Measurements from ENCODE around the gene DNAJC10.

DNAJC10 gene

GRCh38 chr2:182824767-182825158, 108.7 kb downstream of the DNAJC10 start:
- H3K4me1 ChIP-seq (ENCODE audit: control insufficient read depth, insufficient read depth, low read length, poor library complexity, severe bottlenecking) = no peaks in the 10 kb centered on the region
- no peak overlapping the region for H3K27ac ChIP-seq (ENCODE audit: insufficient read depth, low read length, poor library complexity, severe bottlenecking)
- no peaks in the 10 kb centered on the region for H3K9me3 ChIP-seq (ENCODE audit: control insufficient read depth, low read length)
- H3K27me3 ChIP-seq (replicated peaks; ENCODE audit: control insufficient read depth, insufficient read depth, low read length, poor library complexity, severe bottlenecking) = no peaks in the 10 kb centered on the region
- DNase-seq = no peak
- no peaks in the 10 kb centered on the region for H3K36me3 ChIP-seq (ENCODE audit: control insufficient read depth, insufficient read depth, low read length)
- no peak overlapping the region for H3K4me3 ChIP-seq (ENCODE audit: insufficient read depth, low read depth, low read length, poor library complexity, severe bottlenecking)

DNA sequence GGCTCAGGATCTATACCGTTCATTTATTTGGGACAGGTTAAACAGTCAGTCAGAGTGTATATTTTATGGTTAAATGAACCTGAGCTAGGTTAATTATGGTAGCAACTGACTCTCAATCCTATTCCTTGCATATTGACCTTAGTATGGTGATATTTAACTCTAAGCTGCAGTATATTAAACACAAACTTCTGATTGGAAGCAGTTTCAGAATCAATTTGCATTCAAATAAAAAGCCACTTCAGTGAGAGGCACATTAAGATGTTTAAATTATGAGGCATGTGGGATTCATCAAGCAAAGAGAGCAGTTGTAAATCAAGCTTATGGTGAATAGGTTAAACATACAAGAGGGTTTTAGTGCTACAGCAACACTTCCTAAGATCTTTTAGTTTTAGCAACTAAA, 110.0 kb downstream of the DNAJC10 start:
- no peaks in the 10 kb centered on the region for H3K4me1 ChIP-seq (ENCODE audit: control insufficient read depth, insufficient read depth, low read length, poor library complexity, severe bottlenecking)

GRCh38 chr2:182826496-182826895, 110.4 kb downstream of the DNAJC10 start:
- H3K9me3 ChIP-seq (ENCODE audit: control insufficient read depth, low read length) = no peaks in the 10 kb centered on the region
- no peak for DNase-seq
- H3K27ac ChIP-seq (ENCODE audit: insufficient read depth, low read length, poor library complexity, severe bottlenecking) = no peak overlapping the region
- H3K27me3 ChIP-seq (replicated peaks; ENCODE audit: control insufficient read depth, insufficient read depth, low read length, poor library complexity, severe bottlenecking) = no peaks in the 10 kb centered on the region
- no peaks in the 10 kb centered on the region for H3K36me3 ChIP-seq (ENCODE audit: control insufficient read depth, insufficient read depth, low read length)
- H3K4me1 ChIP-seq (ENCODE audit: control insufficient read depth, insufficient read depth, low read length, poor library complexity, severe bottlenecking) = no peaks in the 10 kb centered on the region
- H3K4me3 ChIP-seq (ENCODE audit: insufficient read depth, low read depth, low read length, poor library complexity, severe bottlenecking) = no peak overlapping the region

More for the DNA sequence above, 110.0 kb downstream of the DNAJC10 start:
- Histone ChIP-seq H3K27ac (ENCODE audit: insufficient read depth, low read length, poor library complexity, severe bottlenecking) (no peak overlapping the region), H3K9me3 (ENCODE audit: control insufficient read depth, low read length) (no peaks in the 10 kb centered on the region), H3K36me3 (ENCODE audit: control insufficient read depth, insufficient read depth, low read length) (no peaks in the 10 kb centered on the region), H3K27me3 (replicated peaks; ENCODE audit: control insufficient read depth, insufficient read depth, low read length, poor library complexity, severe bottlenecking) (no peaks in the 10 kb centered on the region), H3K4me3 (ENCODE audit: insufficient read depth, low read depth, low read length, poor library complexity, severe bottlenecking) (no peak overlapping the region)
- DNase-seq = no peak

- H3K27me3 ChIP-seq (replicated peaks; ENCODE audit: control insufficient read depth, insufficient read depth, low read length, poor library complexity, severe bottlenecking) = no peaks in the 10 kb centered on the region
- no peaks in the 10 kb centered on the region for H3K9me3 ChIP-seq (ENCODE audit: control insufficient read depth, low read length)
- DNase-seq = no peak
- H3K4me3 ChIP-seq (ENCODE audit: insufficient read depth, low read depth, low read length, poor library complexity, severe bottlenecking) = no peak overlapping the region
- no peaks in the 10 kb centered on the region for H3K36me3 ChIP-seq (ENCODE audit: control insufficient read depth, insufficient read depth, low read length)
- no peak overlapping the region for H3K27ac ChIP-seq (ENCODE audit: insufficient read depth, low read length, poor library complexity, severe bottlenecking)
- H3K4me1 ChIP-seq (ENCODE audit: control insufficient read depth, insufficient read depth, low read length, poor library complexity, severe bottlenecking) = no peaks in the 10 kb centered on the region
These were observed 111.3 kb downstream of the DNAJC10 start for GRCh38 chr2:182827182-182827879.

GRCh38 chr2:182831101-182831500, 115.0 kb downstream of the DNAJC10 start:
- H3K4me1 ChIP-seq (ENCODE audit: control insufficient read depth, insufficient read depth, low read length, poor library complexity, severe bottlenecking) = no peaks in the 10 kb centered on the region
- DNase-seq = no peak

GRCh38 chr2:182831921-182832320, 115.9 kb downstream of the DNAJC10 start:
- Histone ChIP-seq H3K27me3 (replicated peaks; ENCODE audit: control insufficient read depth, insufficient read depth, low read length, poor library complexity, severe bottlenecking) (no peaks in the 10 kb centered on the region), H3K4me3 (ENCODE audit: insufficient read depth, low read depth, low read length, poor library complexity, severe bottlenecking) (no peak overlapping the region), H3K9me3 (ENCODE audit: control insufficient read depth, low read length) (no peaks in the 10 kb centered on the region), H3K27ac (ENCODE audit: insufficient read depth, low read length, poor library complexity, severe bottlenecking) (no peak overlapping the region), H3K4me1 (ENCODE audit: control insufficient read depth, insufficient read depth, low read length, poor library complexity, severe bottlenecking) (no peaks in the 10 kb centered on the region), H3K36me3 (ENCODE audit: control insufficient read depth, insufficient read depth, low read length) (no peaks in the 10 kb centered on the region)
- no peak for DNase-seq

More at GRCh38 chr2:182831101-182831500, 115.0 kb downstream of the DNAJC10 start:
- no peak overlapping the region for H3K4me3 ChIP-seq (ENCODE audit: insufficient read depth, low read depth, low read length, poor library complexity, severe bottlenecking)
- no peaks in the 10 kb centered on the region for H3K27me3 ChIP-seq (replicated peaks; ENCODE audit: control insufficient read depth, insufficient read depth, low read length, poor library complexity, severe bottlenecking)
- no peaks in the 10 kb centered on the region for H3K36me3 ChIP-seq (ENCODE audit: control insufficient read depth, insufficient read depth, low read length)
- H3K27ac ChIP-seq (ENCODE audit: insufficient read depth, low read length, poor library complexity, severe bottlenecking) = no peak overlapping the region
- no peaks in the 10 kb centered on the region for H3K9me3 ChIP-seq (ENCODE audit: control insufficient read depth, low read length)

DNA sequence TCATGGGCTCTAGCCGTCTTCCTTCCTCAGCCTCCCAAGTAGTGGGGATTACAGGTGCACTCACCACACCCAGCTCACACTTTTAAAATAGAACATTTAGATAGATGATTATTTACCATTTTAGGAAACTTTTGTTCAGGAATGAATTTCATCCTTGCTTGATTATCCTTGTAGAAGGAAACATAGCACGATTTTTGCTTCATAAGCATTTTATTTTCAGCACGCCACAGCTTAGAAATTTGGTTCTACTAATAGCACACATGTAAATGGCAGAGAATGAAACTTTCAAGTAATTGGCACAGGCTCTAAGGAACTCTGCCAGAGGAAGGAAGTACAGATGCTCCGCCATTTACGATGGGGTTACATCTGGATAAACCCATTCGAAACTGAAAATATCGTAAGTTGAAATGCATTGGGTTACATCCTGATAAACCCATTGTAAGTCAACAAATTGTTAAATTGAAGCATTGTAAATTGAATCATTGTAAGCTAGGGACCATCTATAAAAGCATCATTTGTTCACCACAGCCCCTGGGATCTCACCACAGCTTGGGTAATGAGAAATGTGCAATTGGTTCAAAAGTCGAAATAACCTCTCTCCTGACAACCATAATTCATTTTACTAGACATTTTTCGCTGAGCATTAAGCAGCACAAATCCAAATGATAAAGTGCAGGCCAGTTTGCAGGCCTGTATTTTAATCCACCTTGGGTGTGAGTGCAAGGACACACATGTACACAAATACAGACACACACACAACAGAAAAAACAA, 117.2 kb downstream of the DNAJC10 start:
- H3K4me3 ChIP-seq (ENCODE audit: insufficient read depth, low read depth, low read length, poor library complexity, severe bottlenecking) = no peak overlapping the region
- no peaks in the 10 kb centered on the region for H3K36me3 ChIP-seq (ENCODE audit: control insufficient read depth, insufficient read depth, low read length)
- H3K9me3 ChIP-seq (ENCODE audit: control insufficient read depth, low read length) = no peaks in the 10 kb centered on the region
- H3K27ac ChIP-seq (ENCODE audit: insufficient read depth, low read length, poor library complexity, severe bottlenecking) = no peak overlapping the region
- no peaks in the 10 kb centered on the region for H3K4me1 ChIP-seq (ENCODE audit: control insufficient read depth, insufficient read depth, low read length, poor library complexity, severe bottlenecking)
- H3K27me3 ChIP-seq (replicated peaks; ENCODE audit: control insufficient read depth, insufficient read depth, low read length, poor library complexity, severe bottlenecking) = no peaks in the 10 kb centered on the region
- DNase-seq = no peak

DNA sequence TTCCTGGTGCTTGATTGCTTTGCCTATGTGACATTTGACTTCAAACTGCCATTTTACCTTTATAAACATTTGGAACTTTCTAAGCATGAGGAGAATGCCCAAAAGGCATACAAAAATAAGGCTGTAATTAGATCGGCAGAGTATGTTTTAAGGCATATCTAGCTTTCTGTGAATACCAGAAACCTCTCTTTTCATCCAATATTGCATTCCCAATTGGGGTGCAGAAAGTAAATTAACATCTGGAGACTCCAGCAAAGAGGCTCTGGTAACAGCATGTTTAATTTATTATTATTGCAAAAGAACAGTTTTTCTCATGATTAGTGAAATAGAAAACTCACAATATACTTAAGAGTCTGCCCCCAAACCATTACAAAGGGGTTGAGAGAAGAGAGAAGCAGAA, 118.2 kb downstream of the DNAJC10 start:
- Histone ChIP-seq H3K9me3 (ENCODE audit: control insufficient read depth, low read length) (no peaks in the 10 kb centered on the region), H3K27ac (ENCODE audit: insufficient read depth, low read length, poor library complexity, severe bottlenecking) (no peak overlapping the region), H3K4me3 (ENCODE audit: insufficient read depth, low read depth, low read length, poor library complexity, severe bottlenecking) (no peak overlapping the region), H3K4me1 (ENCODE audit: control insufficient read depth, insufficient read depth, low read length, poor library complexity, severe bottlenecking) (no peaks in the 10 kb centered on the region), H3K27me3 (replicated peaks; ENCODE audit: control insufficient read depth, insufficient read depth, low read length, poor library complexity, severe bottlenecking) (peaks cover 4% of the 10 kb centered on the region), H3K36me3 (ENCODE audit: control insufficient read depth, insufficient read depth, low read length) (no peaks in the 10 kb centered on the region)
- no peak for DNase-seq

- no peak overlapping the region for H3K27ac ChIP-seq (ENCODE audit: insufficient read depth, low read length, poor library complexity, severe bottlenecking)
- DNase-seq = no peak
- H3K36me3 ChIP-seq (ENCODE audit: control insufficient read depth, insufficient read depth, low read length) = no peaks in the 10 kb centered on the region
- H3K27me3 ChIP-seq (replicated peaks; ENCODE audit: control insufficient read depth, insufficient read depth, low read length, poor library complexity, severe bottlenecking) = peaks cover 5% of the 10 kb centered on the region
- H3K4me3 ChIP-seq (ENCODE audit: insufficient read depth, low read depth, low read length, poor library complexity, severe bottlenecking) = no peak overlapping the region
- H3K4me1 ChIP-seq (ENCODE audit: control insufficient read depth, insufficient read depth, low read length, poor library complexity, severe bottlenecking) = no peaks in the 10 kb centered on the region
- H3K9me3 ChIP-seq (ENCODE audit: control insufficient read depth, low read length) = no peaks in the 10 kb centered on the region
These were observed 120.4 kb downstream of the DNAJC10 start for GRCh38 chr2:182836451-182836850.

Data from effector memory CD4-positive, alpha-beta T cell (primary cell).